Urothelium cell line (cell line): ENCODE measurements around the gene ACTL6B.
A peak's percentile ranks its signal among the peaks of the same experiment; 100 is the strongest.

ENCODE experiments used
- DNase-seq: peaks from one replicate; pipeline ENCODE4 v3.0.0; 2011; ENCODE audit warnings: low spot score, mixed read lengths
- FAIRE-seq: peaks from 2 replicates; lab custom pipeline; 2011; peaks lifted over from hg19 to GRCh38; lab: Jason Lieb, UNC

The ACTL6B gene

DNA sequence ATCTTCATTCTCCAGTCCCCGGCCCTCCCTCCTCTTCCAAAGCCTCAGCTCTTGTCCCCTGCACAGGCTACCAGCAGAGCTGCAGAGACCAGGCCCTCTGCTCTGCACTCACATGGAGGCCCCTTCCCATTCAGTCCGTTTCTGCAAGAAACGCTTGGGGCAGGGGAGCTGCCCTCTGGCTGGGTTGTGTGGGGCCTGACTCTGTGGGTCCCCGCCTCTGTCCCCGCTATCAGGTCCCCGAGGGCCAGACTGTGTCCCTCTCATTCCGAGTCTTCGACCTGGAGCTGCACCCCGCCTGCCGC is 52.6 kb downstream of the ACTL6B start:
- DNase-seq (peak; percentile 56), FAIRE-seq (no peak)

DNA sequence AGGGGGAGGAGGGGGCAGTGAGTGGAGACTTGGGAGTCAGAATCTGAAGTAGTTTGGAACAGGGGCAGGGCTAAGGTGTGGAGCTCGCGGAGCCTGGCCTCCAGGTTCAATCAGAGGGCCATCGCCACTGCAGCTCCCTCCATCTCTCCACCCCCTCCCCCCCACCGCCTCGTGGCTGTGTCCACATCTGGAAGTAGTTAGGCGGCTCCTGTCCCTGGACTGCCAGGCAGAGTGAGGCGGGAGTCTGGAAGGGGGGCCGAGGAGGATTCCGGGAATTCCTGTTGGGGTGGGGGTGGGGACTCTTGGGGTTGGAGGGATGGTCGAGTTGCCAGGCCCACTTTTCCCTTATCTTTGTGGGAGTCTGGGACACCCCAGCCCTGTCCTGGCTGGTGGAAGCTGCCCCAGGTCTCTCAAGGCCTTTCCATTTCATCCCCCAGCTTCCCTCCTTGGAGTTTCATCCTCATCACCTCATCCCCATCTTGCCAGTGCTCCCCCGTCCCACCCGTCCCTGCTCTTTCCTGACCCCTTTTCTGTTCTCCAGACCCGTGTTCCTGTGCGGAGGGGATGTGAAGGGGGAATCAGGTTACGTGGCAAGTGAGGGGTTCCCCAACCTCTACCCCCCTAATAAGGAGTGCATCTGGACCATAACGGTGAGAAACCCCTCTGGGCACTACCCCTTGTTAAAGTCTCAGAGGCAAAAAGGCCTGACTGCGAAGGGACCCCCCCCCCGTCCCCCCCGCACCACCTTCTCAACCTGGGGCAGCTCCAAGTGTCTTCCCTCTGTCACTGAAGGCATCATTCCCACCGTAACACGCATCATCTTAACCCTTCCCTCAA is 53.1 kb downstream of the ACTL6B start:
- DNase-seq (peak; percentile 82), FAIRE-seq (peak; percentile 69)

DNA sequence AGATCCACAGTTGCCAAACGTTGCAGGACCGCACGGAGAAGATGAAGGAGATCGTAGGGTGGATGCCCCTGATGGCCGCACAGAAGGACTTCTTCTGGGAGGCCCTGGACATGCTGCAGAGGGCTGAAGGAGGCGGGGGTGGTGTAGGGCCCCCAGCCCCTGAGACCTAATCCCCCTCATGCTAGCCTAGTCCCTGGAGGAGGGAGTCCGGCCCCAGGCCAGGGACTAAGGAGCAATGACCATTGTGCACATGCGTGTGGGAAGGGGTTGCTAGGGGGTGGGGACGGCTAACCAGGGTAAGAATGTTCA is 55.6 kb downstream of the ACTL6B start:
- DNase-seq (no peak), FAIRE-seq (no peak)

DNA sequence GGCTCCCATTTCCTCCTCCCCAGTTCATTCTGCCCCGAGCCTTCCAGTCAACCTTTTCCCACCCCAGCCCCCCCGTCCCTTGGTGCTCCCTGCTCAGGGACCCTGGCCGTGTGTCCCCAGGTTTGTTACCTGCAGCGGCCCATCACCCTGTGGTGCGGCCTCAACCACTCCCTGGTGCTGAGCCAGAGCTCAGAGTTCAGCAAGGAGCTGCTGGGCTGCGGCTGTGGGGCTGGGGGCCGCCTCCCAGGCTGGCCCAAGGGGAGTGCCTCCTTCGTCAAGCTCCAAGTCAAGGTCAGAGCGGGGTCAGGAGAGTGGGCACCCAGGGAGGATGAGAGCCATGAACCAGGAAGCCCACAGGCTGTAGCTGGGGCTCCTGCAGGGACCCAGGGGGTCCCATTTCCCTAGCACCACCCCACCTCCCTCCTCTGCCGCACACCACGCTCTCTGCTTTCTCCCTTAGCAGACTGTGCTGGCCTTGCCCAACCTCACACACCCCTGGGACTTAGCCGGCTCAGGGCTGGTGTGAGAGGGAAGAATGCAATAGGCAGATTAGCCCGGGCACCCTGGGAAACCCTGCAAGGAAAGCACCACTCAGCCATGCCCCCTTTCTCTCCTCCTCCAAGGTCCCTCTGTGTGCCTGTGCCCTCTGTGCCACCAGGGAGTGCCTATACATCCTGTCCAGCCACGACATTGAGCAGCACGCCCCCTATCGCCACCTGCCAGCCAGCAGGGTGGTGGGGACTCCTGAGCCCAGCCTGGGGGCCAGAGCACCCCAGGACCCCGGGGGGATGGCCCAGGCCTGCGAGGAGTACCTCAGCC is 56.1 kb downstream of the ACTL6B start:
- no peak for DNase-seq
- no peak for FAIRE-seq

DNA sequence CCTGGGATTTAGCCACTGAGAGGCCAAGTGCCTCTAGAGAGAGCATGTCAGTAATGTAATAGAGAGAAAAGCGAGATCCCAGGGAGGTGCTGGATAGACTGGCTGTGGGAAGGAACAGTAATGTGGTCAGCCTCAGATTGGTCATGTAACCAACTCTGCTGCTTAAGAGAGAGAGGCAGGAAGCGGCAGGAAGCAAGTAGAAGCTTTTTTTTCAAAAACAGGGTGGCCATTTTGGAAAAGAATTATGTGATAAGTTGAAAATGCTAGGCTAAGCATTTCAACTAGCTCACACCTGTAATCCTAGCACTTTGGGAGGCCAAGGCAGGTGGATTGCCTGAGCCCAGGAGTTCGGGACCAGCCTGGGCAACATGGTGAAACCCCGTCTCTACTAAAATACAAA is 57.8 kb downstream of the ACTL6B start:
- DNase-seq = no peak
- FAIRE-seq = no peak

DNA sequence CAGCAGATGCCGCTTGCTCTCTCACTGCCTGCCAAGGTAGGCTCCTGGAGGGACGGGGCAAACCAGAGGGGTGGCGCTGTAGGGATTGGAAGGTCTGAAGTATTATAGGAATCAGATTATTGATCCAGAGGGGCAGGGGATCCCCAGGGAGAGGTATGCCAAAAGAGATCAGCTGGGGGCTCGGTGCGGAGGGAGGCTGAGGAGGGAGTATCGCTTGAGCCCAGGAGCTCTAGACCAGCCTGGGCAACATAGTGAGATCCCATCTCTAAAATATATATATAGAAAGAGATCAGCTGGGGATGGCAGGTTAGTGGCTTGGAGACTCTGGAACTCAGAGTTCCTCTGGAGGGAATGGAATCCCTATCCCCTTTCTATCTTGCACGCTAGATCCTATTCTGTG is 61.1 kb downstream of the ACTL6B start:
- no peak for DNase-seq
- no peak for FAIRE-seq
